ENCODE measurements around the gene C1QTNF12. TPM values are rescaled to one million over a fixed set of nuclear protein-coding genes. Genes with fewer than 3 reads are reported as not detected.

Gene C1QTNF12
- polyA plus RNA-seq, 1 donor from 2014 or later: 0.74 TPM

DNA sequence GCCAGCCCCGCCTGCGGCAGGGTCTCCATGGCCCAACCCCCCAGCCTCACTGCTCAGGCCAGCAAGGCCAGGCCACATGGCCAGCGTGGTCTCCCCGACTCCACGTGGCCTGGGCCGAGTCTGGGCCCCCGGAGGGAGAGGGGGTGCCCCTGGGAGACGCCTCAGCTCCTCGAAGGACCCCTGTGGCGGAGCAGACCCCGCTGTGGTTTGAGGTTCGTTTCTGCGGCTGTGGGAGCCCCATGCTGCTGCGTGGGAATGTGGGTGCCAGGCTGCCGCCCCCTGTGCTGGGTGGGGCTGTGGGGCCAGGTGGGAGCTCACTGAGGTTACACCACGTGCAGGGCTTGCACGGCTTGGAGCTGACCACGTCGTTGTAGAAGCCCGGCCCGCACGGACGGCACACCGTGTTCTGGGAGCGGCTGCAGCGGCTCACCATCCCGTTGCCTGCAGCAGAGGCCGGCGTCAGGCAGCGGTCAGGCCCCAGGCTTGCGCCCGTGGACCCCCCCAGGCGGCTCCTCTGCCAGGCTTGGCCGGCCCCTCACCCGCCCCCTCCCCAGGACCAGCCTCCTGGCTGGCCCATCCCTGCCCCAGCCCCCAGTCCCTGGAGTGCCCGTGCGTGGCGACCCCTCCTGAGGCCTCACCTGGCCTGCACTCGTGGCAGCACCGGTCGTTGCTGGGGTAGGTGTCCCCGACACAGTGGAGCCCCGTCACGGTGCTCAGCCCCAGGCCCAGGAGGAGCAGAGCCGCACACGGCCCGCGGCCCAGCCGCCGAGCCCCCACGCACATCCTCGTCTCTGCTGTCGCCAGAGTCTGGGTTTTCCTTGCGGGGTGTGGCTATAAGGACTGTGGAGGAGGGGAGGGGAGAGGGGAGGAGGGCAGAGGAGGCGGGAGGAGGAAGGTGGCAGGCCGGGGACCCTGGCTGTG is 32.9 kb downstream of the C1QTNF12 start, which contains the start of gene TNFRSF4:
Gene TNFRSF4 (minus strand): TSS at position 809 of the 921 bp plus-strand sequence. CDS start 26 bp downstream, at position 783.
- Histone ChIP-seq H3K4me2 (ENCODE audit: low read length) (no peak within 1 kb of the TSS), H3K27ac (ENCODE audit: low read length) (no peak within 1 kb of the TSS), H3K9me2 (ENCODE audit: insufficient read depth, low read length) (no peaks in the 10 kb centered on the region), H3K27me3 (ENCODE audit: insufficient read depth, low read depth, low read length) (no peaks in the 10 kb centered on the region), H3K9ac (ENCODE audit: low read length) (no peak within 1 kb of the TSS), H3K79me2 (replicated peaks; ENCODE audit: insufficient read depth, low read length) (no peaks in the 10 kb centered on the region), H3K4me3 (ENCODE audit: low read length) (no peak within 1 kb of the TSS), H3K9me3 (ENCODE audit: low read length) (no peaks in the 10 kb centered on the region), H2AFZ (ENCODE audit: low read depth, low read length) (no peak within 1 kb of the TSS), H3F3A (ENCODE audit: insufficient read depth, low read length, poor library complexity, severe bottlenecking) (no peaks in the 10 kb centered on the region), H3K36me3 (ENCODE audit: insufficient read depth, low read length) (no peaks in the 10 kb centered on the region), H4K20me1 (ENCODE audit: insufficient read depth) (no peaks in the 10 kb centered on the region)
- TF ChIP-seq EZH2 (IDR thresholded peaks at IDR 0.05; ENCODE audit: borderline replicate concordance, insufficient read depth, low read length, poor library complexity, severe bottlenecking) (no peak), MXI1 (conservative IDR thresholded peaks at IDR 0.05; ENCODE audit: poor library complexity, severe bottlenecking) (no peak), POLR2AphosphoS5 (IDR thresholded peaks at IDR 0.05) (no peak), EP300 (conservative IDR thresholded peaks at IDR 0.05; ENCODE audit: poor library complexity, severe bottlenecking) (no peak), SMC3 (conservative IDR thresholded peaks at IDR 0.05; ENCODE audit: poor library complexity) (no peak), TAF1 (IDR thresholded peaks at IDR 0.05; ENCODE audit: low read depth) (no peak), RAD21 (conservative IDR thresholded peaks at IDR 0.05) (no peak)
- TF ChIP-seq, protein P1, sequence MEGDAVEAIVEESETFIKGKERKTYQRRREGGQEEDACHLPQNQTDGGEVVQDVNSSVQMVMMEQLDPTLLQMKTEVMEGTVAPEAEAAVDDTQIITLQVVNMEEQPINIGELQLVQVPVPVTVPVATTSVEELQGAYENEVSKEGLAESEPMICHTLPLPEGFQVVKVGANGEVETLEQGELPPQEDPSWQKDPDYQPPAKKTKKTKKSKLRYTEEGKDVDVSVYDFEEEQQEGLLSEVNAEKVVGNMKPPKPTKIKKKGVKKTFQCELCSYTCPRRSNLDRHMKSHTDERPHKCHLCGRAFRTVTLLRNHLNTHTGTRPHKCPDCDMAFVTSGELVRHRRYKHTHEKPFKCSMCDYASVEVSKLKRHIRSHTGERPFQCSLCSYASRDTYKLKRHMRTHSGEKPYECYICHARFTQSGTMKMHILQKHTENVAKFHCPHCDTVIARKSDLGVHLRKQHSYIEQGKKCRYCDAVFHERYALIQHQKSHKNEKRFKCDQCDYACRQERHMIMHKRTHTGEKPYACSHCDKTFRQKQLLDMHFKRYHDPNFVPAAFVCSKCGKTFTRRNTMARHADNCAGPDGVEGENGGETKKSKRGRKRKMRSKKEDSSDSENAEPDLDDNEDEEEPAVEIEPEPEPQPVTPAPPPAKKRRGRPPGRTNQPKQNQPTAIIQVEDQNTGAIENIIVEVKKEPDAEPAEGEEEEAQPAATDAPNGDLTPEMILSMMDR (IDR thresholded peaks at IDR 0.05; ENCODE audit: poor library complexity, severe bottlenecking): no peak
- TF ChIP-seq, protein P2, sequence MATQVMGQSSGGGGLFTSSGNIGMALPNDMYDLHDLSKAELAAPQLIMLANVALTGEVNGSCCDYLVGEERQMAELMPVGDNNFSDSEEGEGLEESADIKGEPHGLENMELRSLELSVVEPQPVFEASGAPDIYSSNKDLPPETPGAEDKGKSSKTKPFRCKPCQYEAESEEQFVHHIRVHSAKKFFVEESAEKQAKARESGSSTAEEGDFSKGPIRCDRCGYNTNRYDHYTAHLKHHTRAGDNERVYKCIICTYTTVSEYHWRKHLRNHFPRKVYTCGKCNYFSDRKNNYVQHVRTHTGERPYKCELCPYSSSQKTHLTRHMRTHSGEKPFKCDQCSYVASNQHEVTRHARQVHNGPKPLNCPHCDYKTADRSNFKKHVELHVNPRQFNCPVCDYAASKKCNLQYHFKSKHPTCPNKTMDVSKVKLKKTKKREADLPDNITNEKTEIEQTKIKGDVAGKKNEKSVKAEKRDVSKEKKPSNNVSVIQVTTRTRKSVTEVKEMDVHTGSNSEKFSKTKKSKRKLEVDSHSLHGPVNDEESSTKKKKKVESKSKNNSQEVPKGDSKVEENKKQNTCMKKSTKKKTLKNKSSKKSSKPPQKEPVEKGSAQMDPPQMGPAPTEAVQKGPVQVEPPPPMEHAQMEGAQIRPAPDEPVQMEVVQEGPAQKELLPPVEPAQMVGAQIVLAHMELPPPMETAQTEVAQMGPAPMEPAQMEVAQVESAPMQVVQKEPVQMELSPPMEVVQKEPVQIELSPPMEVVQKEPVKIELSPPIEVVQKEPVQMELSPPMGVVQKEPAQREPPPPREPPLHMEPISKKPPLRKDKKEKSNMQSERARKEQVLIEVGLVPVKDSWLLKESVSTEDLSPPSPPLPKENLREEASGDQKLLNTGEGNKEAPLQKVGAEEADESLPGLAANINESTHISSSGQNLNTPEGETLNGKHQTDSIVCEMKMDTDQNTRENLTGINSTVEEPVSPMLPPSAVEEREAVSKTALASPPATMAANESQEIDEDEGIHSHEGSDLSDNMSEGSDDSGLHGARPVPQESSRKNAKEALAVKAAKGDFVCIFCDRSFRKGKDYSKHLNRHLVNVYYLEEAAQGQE (IDR thresholded peaks at IDR 0.05; ENCODE audit: borderline replicate concordance): no peak

DNA sequence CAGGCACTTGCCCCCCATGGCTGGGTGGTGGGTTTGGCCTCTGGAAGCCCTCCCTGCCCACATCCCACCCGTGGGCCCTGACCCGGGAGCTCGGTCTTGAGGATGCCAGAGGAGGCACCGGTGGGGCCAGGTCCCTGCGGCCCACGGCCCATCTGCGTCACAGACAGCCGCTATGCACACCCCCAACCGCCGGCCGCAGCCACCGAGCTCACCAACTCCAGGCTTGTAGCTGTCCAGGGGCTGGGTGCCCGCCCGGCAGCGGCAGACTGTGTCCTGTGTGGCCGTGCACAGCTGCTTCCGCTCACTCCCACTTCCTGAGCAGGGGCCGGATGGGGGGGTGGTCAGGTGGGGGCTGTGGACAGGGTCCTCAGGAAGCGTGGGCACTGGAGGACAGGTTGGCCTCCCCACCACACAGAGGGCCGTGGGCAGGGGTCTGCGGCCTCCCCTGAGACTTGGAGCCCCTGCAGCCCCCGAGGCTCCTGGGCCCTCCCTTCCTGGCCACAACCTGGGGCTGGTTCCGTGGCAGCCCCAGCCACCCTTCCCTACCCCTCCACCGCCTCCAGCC is 33.7 kb downstream of the C1QTNF12 start:
- H3K27me3 ChIP-seq (ENCODE audit: insufficient read depth, low read depth, low read length): no peaks in the 10 kb centered on the region
- H4K20me1 ChIP-seq (ENCODE audit: insufficient read depth): no peaks in the 10 kb centered on the region
- H2AFZ ChIP-seq (ENCODE audit: low read depth, low read length): no peak overlapping the region
- no peaks in the 10 kb centered on the region for H3K79me2 ChIP-seq (replicated peaks; ENCODE audit: insufficient read depth, low read length)
- H3K36me3 ChIP-seq (ENCODE audit: insufficient read depth, low read length): no peaks in the 10 kb centered on the region
- no peaks in the 10 kb centered on the region for H3F3A ChIP-seq (ENCODE audit: insufficient read depth, low read length, poor library complexity, severe bottlenecking)
- no peak overlapping the region for H3K9ac ChIP-seq (ENCODE audit: low read length)
- no peaks in the 10 kb centered on the region for H3K9me2 ChIP-seq (ENCODE audit: insufficient read depth, low read length)
- no peak overlapping the region for H3K4me2 ChIP-seq (ENCODE audit: low read length)
- no peak for TF ChIP-seq TAF1 (IDR thresholded peaks at IDR 0.05; ENCODE audit: low read depth)
- TF ChIP-seq EZH2 (IDR thresholded peaks at IDR 0.05; ENCODE audit: borderline replicate concordance, insufficient read depth, low read length, poor library complexity, severe bottlenecking): no peak
- TF ChIP-seq EP300 (conservative IDR thresholded peaks at IDR 0.05; ENCODE audit: poor library complexity, severe bottlenecking): no peak
- TF ChIP-seq RAD21 (conservative IDR thresholded peaks at IDR 0.05): no peak
- TF ChIP-seq SMC3 (conservative IDR thresholded peaks at IDR 0.05; ENCODE audit: poor library complexity): no peak
- no peak overlapping the region for H3K27ac ChIP-seq (ENCODE audit: low read length)
- no peaks in the 10 kb centered on the region for H3K9me3 ChIP-seq (ENCODE audit: low read length)
- H3K4me3 ChIP-seq (ENCODE audit: low read length): no peak overlapping the region

All from neural cell (in vitro differentiated cells).